IPS-18c (cell line): ENCODE results near the gene SELENOT.
"Not testable (repeated sequence)": the region's sequence is repeated elsewhere in the genome, so short reads cannot be mapped to it uniquely, and the experiment has no call there.

Experiments
- H3K4me3 ChIP-seq: 2 replicates; pipeline ENCODE4 v1.7.0; 2013; ENCODE audit warnings: low read depth, mild to moderate bottlenecking, low read length, moderate library complexity; ENCODE audit not compliant: insufficient read depth
- H3K9me3 ChIP-seq: one replicate; pipeline ENCODE4 v1.6.1; 2013; ENCODE audit warnings: mild to moderate bottlenecking, low read length, moderate library complexity; ENCODE audit not compliant: control insufficient read depth, insufficient read depth

Gene SELENOT, protein sequence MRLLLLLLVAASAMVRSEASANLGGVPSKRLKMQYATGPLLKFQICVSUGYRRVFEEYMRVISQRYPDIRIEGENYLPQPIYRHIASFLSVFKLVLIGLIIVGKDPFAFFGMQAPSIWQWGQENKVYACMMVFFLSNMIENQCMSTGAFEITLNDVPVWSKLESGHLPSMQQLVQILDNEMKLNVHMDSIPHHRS

GRCh38 chr3:150603153-150603979, at the start of gene SELENOT:
TSS of gene SELENOT (plus strand) at chr3:150603321. CDS start at chr3:150603363, 42 bp downstream.
- H3K4me3 ChIP-seq: peak within 1 kb of the TSS; percentile 82
- no peaks in the 10 kb centered on the region for H3K9me3 ChIP-seq

DNA sequence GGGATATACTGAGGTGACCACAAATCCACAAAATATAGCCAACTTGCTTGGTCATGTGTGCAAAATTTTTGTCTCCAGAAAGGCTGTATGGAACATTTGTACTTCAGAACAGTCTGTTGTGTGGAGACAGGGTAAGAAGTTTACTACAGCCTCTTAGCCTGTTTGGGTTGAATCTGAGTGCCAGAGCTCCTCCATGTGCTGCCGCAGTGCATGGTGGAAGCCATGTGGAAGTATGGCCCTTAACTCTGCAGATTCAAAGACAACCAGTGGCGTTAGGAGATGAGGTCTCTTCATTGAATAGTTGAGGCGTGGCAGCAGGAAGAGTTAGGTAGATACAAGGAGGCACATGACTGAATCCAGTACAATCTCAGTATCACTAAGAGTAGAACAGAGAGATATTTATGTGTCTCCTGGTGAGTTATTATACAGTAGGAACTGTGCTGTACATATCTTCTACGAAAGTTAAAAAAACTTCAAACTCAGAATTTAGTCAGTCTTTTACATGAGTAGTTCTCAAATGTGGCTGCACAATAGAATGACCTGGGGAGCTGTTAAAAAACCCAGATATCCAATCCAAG, 47.2 kb upstream of the SELENOT start:
- H3K9me3 ChIP-seq: no peaks in the 10 kb centered on the region
- no peak overlapping the region for H3K4me3 ChIP-seq

DNA sequence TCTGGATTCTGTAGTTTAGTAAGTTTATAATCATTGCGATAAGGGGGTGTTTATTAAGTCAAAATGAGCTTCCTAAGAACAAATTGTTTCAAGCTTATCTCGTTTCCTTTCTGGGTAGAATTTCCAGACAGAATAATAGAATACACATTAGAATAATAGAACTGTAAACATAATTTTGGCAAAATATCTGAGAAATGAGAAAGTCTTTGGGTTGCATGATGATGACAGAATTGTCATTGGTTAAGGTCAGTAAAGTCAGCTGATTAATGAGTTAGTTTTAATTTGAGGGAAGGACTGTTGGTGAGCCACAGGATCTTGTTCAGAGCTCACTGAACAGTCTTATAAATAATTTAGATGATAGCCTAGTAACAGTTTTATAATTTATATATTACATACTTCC, 46.3 kb upstream of the SELENOT start:
- Histone ChIP-seq H3K9me3 (no peaks in the 10 kb centered on the region), H3K4me3 (no peak overlapping the region)

GRCh38 chr3:150557725-150558124, 45.4 kb upstream of the SELENOT start:
- Histone ChIP-seq H3K4me3 (no peak overlapping the region), H3K9me3 (no peaks in the 10 kb centered on the region)

DNA sequence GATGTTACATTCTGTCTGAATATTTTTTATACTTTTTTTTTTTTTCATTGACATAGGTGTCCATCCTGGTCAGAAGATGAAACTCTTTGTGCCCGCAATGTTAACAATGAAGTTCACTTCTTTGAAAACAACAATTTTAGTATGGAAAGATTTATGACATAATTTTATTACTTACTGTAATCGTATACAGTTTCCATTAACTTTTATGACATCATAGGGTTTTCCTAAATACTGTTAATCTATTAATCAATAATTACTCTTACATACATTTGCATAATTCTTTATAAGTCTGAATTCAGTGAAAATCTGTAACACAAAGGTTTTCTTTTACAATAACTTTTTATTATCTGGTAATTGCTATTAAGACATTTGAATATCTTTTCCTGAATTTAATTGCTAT, 38.9 kb upstream of the SELENOT start:
- no peak overlapping the region for H3K4me3 ChIP-seq
- no peaks in the 10 kb centered on the region for H3K9me3 ChIP-seq

DNA sequence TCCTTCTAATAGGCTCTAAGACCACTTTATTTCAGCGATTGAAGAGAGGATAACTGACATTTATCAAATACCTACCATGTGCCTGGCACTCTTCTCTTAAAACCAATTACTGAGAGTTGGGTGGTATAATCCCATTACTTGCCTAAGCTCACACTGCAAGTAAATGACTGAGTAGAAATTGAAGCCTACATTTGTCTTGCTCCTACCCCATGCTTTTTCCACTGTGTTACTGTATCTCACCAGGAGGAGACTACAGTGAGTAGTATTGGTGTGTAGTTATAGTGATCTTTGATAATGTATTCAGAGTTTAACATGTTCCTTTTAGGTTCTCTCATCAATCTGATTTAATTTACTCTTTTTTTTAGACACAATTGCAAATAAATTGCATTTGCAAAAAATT, 35.8 kb upstream of the SELENOT start:
- Histone ChIP-seq H3K4me3 (no peak overlapping the region), H3K9me3 (no peaks in the 10 kb centered on the region)

GRCh38 chr3:150577855-150578254, 25.3 kb upstream of the SELENOT start:
- Histone ChIP-seq H3K9me3 (no peaks in the 10 kb centered on the region), H3K4me3 (no peak overlapping the region)

- Histone ChIP-seq H3K9me3 (no peaks in the 10 kb centered on the region), H3K4me3 (no peak overlapping the region)
Observed at GRCh38 chr3:150581174-150581573, 21.9 kb upstream of the SELENOT start.

DNA sequence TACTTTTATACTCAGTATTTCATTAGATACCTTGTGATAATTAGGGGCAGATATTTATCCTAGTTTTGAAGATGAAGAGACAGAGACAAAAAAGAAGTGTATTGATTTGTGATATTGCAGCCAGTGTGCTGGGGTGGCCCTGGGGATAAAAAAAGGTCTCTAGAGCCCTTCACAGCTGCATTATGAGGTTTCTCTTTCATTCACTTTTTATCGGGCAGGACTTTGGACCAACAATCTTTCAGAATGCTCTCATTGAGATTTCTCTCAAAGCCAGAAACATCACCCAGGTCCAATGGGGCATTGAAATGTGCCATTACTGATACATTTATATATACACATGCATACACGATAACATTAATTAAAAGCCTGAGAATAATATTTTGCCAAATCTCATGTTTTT, 20.5 kb upstream of the SELENOT start:
- no peaks in the 10 kb centered on the region for H3K9me3 ChIP-seq
- H3K4me3 ChIP-seq: no peak overlapping the region

DNA sequence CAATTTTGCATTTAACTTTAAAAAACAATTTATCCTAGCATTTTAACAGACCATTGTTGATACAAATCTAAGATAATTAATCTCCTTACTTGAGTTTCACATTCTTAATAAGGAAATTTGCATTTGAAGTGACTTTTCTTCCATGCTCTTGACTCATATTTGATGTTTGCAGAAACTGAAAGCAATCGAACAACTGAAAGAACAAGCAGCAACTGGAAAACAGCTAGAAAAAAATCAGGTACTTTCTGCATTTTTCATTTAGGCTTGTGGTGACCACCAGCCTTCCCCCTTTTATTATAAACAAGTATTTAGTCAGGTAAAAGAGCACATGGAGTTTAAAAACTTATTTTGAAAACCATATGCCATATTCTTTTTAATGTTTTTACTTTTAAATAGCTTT, 20.1 kb upstream of the SELENOT start:
- Histone ChIP-seq H3K9me3 (no peaks in the 10 kb centered on the region), H3K4me3 (no peak overlapping the region)

- no peaks in the 10 kb centered on the region for H3K9me3 ChIP-seq
- no peak overlapping the region for H3K4me3 ChIP-seq
Observed at GRCh38 chr3:150588027-150588830, 14.9 kb upstream of the SELENOT start.

GRCh38 chr3:150589759-150590158, 13.4 kb upstream of the SELENOT start:
- Histone ChIP-seq H3K4me3 (no peak overlapping the region), H3K9me3 (no peaks in the 10 kb centered on the region)

- Histone ChIP-seq H3K9me3 (no peaks in the 10 kb centered on the region), H3K4me3 (no peak overlapping the region)
Observed at GRCh38 chr3:150594150-150594549, 9.0 kb upstream of the SELENOT start.

- H3K4me3 ChIP-seq: no peak overlapping the region
- no peaks in the 10 kb centered on the region for H3K9me3 ChIP-seq
Observed at GRCh38 chr3:150597646-150598045, 5.5 kb upstream of the SELENOT start.

- H3K9me3 ChIP-seq: no peaks in the 10 kb centered on the region
- no peak overlapping the region for H3K4me3 ChIP-seq
Observed at GRCh38 chr3:150599611-150600297, 3.4 kb upstream of the SELENOT start.

- not testable (repeated sequence) for H3K9me3 ChIP-seq, H3K4me3 ChIP-seq
Observed at GRCh38 chr3:150600647-150601530, 2.2 kb upstream of the SELENOT start.
